K562 (cell line): ENCODE results near the gene ENDOV. TPM values are rescaled to one million over a fixed set of nuclear protein-coding genes. Genes with fewer than 3 reads are reported as not detected.

Experiments used
- BRF1 ChIP-seq: IDR thresholded peaks from 3 replicates; pipeline ENCODE4 v1.6.1; 2011; ENCODE audit warnings: borderline replicate concordance, mild to moderate bottlenecking; ENCODE audit not compliant: insufficient read length; ENCODE audit errors: extremely low read depth
- DLX4 ChIP-seq: fragments of 250-450 bp; sonication (Bioruptor Pico); IDR thresholded peaks from 2 replicates; pipeline ENCODE4 v1.6.1; 2021; ENCODE audit warnings: mild to moderate bottlenecking
- E2F8 ChIP-seq: fragments of 450-650 bp; IDR thresholded peaks from 2 replicates; pipeline ENCODE4 v1.7.1; 2018; ENCODE audit warnings: mild to moderate bottlenecking, low read depth; ENCODE audit not compliant: partially characterized antibody
- EGR1 ChIP-seq: fragments of 450-650 bp; conservative IDR thresholded peaks from 2 replicates; pipeline ENCODE4 v1.6.1; 2017; ENCODE audit warnings: mild to moderate bottlenecking
- GMEB1 ChIP-seq: fragments of 250-450 bp; sonication (Bioruptor Pico); IDR thresholded peaks from 2 replicates; pipeline ENCODE4 v1.4.0; 2020; ENCODE audit warnings: mild to moderate bottlenecking
- JUND ChIP-seq, 2 experiments: IDR thresholded peaks; 2 replicates in 1 of 2; 3 replicates in 1 of 2; pipeline ENCODE4 v1.6.1; 2011; ENCODE audit warnings: borderline replicate concordance in 2 of 2, low read depth in 2 of 2, low read length in 2 of 2, improper control_type of control experiment in 1 of 2, missing biosample characterization in 1 of 2, missing genetic modification characterization in 1 of 2, missing genetic modification reagents in 1 of 2
- NCOA2 ChIP-seq, 2 experiments: fragments of 450-650 bp; IDR thresholded peaks; 2 replicates each; pipeline ENCODE4 v1.6.1; 2018; ENCODE audit warnings: mild to moderate bottlenecking in 2 of 2, moderate library complexity in 1 of 2; ENCODE audit not compliant: partially characterized antibody in 2 of 2
- RREB1 ChIP-seq: fragments of 250-450 bp; sonication (Bioruptor Pico); IDR thresholded peaks from 2 replicates; pipeline ENCODE4 v1.4.0; 2020
- SRSF1 ChIP-seq: fragments of 200-400 bp; formaldehyde crosslinking; IDR thresholded peaks from 2 replicates; pipeline ENCODE4 v1.6.1; 2017; ENCODE audit warnings: mild to moderate bottlenecking, low read depth, low read length, moderate library complexity
- SRSF7 ChIP-seq: fragments of 200-400 bp; formaldehyde crosslinking; optimal IDR thresholded peaks from 2 replicates; pipeline ENCODE3; 2017; ENCODE audit warnings: mild to moderate bottlenecking, low read depth, low read length
- SUPT5H ChIP-seq: fragments of 450-650 bp; IDR thresholded peaks from 2 replicates; pipeline ENCODE4 v1.6.1; 2016
- ZNF253 ChIP-seq: fragments of 250-450 bp; sonication (Bioruptor Pico); conservative IDR thresholded peaks from 2 replicates; pipeline ENCODE4 v1.6.1; 2021; ENCODE audit warnings: mild to moderate bottlenecking
- ZNF384 ChIP-seq: IDR thresholded peaks from 2 replicates; pipeline ENCODE4 v1.6.1; 2012; ENCODE audit warnings: low read depth, low read length, improper control_type of control experiment
- ZNF41 ChIP-seq: fragments of 250-450 bp; sonication (Bioruptor Pico); conservative IDR thresholded peaks from 2 replicates; pipeline ENCODE4 v1.4.0; 2020; ENCODE audit warnings: mild to moderate bottlenecking
- polyA plus RNA-seq, 8 experiments: library from polyadenylated mRNA; depleted of rRNA in 4 of 8; stranded (reverse) in 5 of 8; unstranded in 3 of 8; fragments of >200 nt; fragmentation: Nextera tagmentation in 2 of 8; fragmentation: Illumina TruSeq in 1 of 8; extraction: Ambion mirVana in 2 of 8; extraction: Trizol in 1 of 8; gene quantifications; 2 replicates each; pipeline versions ENCODE4 v1.2.1 to v1.2.3, GENCODE V29; 2011 to 2014; ENCODE audit warnings: inconsistent platforms in 1 of 8, missing spikeins in 1 of 8
- total RNA-seq, 7 experiments: library from RNA; depleted of rRNA in 6 of 7; stranded (reverse); fragments of >200 nt in 6 of 7; fragmentation: Illumina TruSeq in 2 of 7; extraction: Trizol in 2 of 7; gene quantifications; 2 replicates each; pipeline versions ENCODE4 v1.2.1 to v1.2.3, GENCODE V29; 2011 to 2021; ENCODE audit warnings: low replicate concordance in 1 of 7

ENDOV gene
- total and polyA plus RNA-seq, 9 of the 15 experiments (the other 6 are each of a cell fraction or from before 2014, with no cell fraction given): 1.2 to 8.2 (median 3.7) TPM

GRCh38 chr17:80414803-80415625, at the start of gene ENDOV (continued):
- TF ChIP-seq GMEB1 (CRISPR knock-in tag) (peak; percentile 47; the same call in 1 of the 2 replicates), SUPT5H (peak; percentile 72), ZNF384 (no peak), JUND (IDR thresholded peaks at IDR 0.05; ENCODE audit: borderline replicate concordance, low read depth, low read length) (peak; percentile 56; the same call in 1 of the 2 replicates), JUND (tag; IDR thresholded peaks at IDR 0.05; ENCODE audit: borderline replicate concordance, low read depth, low read length) (no peak), BRF1 (no peak), RREB1 (CRISPR knock-in tag) (no peak), SRSF1 (no peak), ZNF253 (CRISPR knock-in tag) (no peak), EGR1 (0 out of 2 replicates have a peak, but pooled peaks have one; percentile 18), NCOA2 (IDR thresholded peaks at IDR 0.05; ENCODE audit: partially characterized antibody in 2 of 2) (no peak), E2F8 (peak; percentile 97), DLX4 (CRISPR knock-in tag) (no peak), SRSF7 (no peak), ZNF41 (no peak)
